Endothelial cell of umbilical vein (primary cell): ENCODE data around the gene TBC1D8. TPM values are rescaled to one million over a fixed set of nuclear protein-coding genes. Genes with fewer than 3 reads are reported as not detected.

Experiments
- BruUV-seq: library from RNA; stranded (reverse); fragments of 400-500 nt; replicated peaks from 2 replicates; lab custom pipeline; 2021; lab: Mats Ljungman, UMichigan
- CTCF ChIA-PET: fragments of 300-600, 350-600 bp; sonication (Branson Sonifier 250); formaldehyde crosslinking; loops from one replicate; lab custom pipeline; 2021; ENCODE audit warnings: antibody characterized with exemption, inconsistent platforms; lab: Charles Lee
- POLR2A ChIA-PET: fragments of 300-600, 350-600 bp; sonication (Branson Sonifier 250); formaldehyde crosslinking; loops from one replicate; lab custom pipeline; 2021; ENCODE audit warnings: antibody characterized with exemption, inconsistent platforms; lab: Charles Lee
- DNase-seq: peaks from one replicate; pipeline ENCODE4 v3.0.0-alpha.2; 2011; ENCODE audit warnings: low read depth, low spot score
- FAIRE-seq: peaks from 2 replicates; lab custom pipeline; 2011; peaks lifted over from hg19 to GRCh38; lab: Jason Lieb, UNC
- H2AFZ ChIP-seq: 2 replicates; pipeline ENCODE4 v1.6.0; 2012; ENCODE audit warnings: low read depth, low read length, control low read depth, inconsistent platforms
- H3K27ac ChIP-seq: 2 replicates; pipeline ENCODE4 v1.5.1; 2011; ENCODE audit warnings: low read depth, mild to moderate bottlenecking, control low read depth, low read length, moderate library complexity; ENCODE audit not compliant: insufficient read depth
- H3K27me3 ChIP-seq, 2 experiments: 2 replicates each; pipeline versions ENCODE4 v1.6.0 to v1.6.1; 2011; ENCODE audit warnings: low read length in 2 of 2, mixed read lengths in 1 of 2; ENCODE audit not compliant: control insufficient read depth in 2 of 2, insufficient read depth in 2 of 2
- H3K36me3 ChIP-seq, 2 experiments: 2 replicates in 1 of 2; 3 replicates in 1 of 2; pipeline ENCODE4 v1.5.1; 2011; ENCODE audit warnings: low read length in 2 of 2, mild to moderate bottlenecking in 1 of 2, moderate library complexity in 1 of 2; ENCODE audit not compliant: control insufficient read depth in 2 of 2, insufficient read depth in 2 of 2; ENCODE audit errors: extremely low read depth in 1 of 2
- H3K4me1 ChIP-seq: 3 replicates; pipeline ENCODE4 v1.5.1; 2011; ENCODE audit warnings: mild to moderate bottlenecking, low read length; ENCODE audit not compliant: control insufficient read depth, insufficient read depth; ENCODE audit errors: extremely low read depth
- H3K4me2 ChIP-seq: 2 replicates; pipeline ENCODE4 v1.6.1; 2011; ENCODE audit warnings: low read length, control low read depth, mixed read lengths; ENCODE audit not compliant: insufficient read depth
- H3K4me3 ChIP-seq, 3 experiments: fragments of 200-600 bp in 1 of 3; sonication (generic), shearing (Covaris generic) in 1 of 3; replicated peaks in 1 of 3; 2 replicates each; pipeline ENCODE4 v1.5.1; 2011 to 2016; ENCODE audit warnings: control low read depth in 3 of 3, low read length in 3 of 3, mild to moderate bottlenecking in 2 of 3, inconsistent platforms in 1 of 3, low read depth in 1 of 3, moderate library complexity in 1 of 3; ENCODE audit not compliant: insufficient read depth in 1 of 3
- H3K79me2 ChIP-seq: 2 replicates; pipeline ENCODE4 v1.6.0; 2012; ENCODE audit warnings: low read length, inconsistent platforms; ENCODE audit not compliant: control insufficient read depth, insufficient read depth
- H3K9ac ChIP-seq: replicated peaks from 2 replicates; pipeline ENCODE3; 2011; ENCODE audit warnings: low read length, control low read depth; ENCODE audit not compliant: insufficient read depth; ENCODE audit errors: extremely low read depth
- H3K9me1 ChIP-seq: replicated peaks from 3 replicates; pipeline ENCODE4 v1.6.0; 2011; ENCODE audit warnings: mild to moderate bottlenecking, low read length; ENCODE audit not compliant: control insufficient read depth, insufficient read depth; ENCODE audit errors: extremely low read depth
- H3K9me3 ChIP-seq: replicated peaks from 2 replicates; pipeline ENCODE4 v1.5.1; 2012; ENCODE audit warnings: low read length, inconsistent platforms; ENCODE audit not compliant: control insufficient read depth, insufficient read depth
- H4K20me1 ChIP-seq: replicated peaks from 2 replicates; pipeline ENCODE3; 2011; ENCODE audit warnings: mild to moderate bottlenecking, low read length; ENCODE audit not compliant: control insufficient read depth, insufficient read depth; ENCODE audit errors: extremely low read depth
- CTCF ChIP-seq, 2 donors: IDR thresholded peaks; 1 replicate in 1 of 2; 2 replicates in 1 of 2; pipeline ENCODE4 v1.5.1; 2011; ENCODE audit warnings: low read length in 2 of 2, mild to moderate bottlenecking in 2 of 2, moderate library complexity in 2 of 2, control low read depth in 1 of 2, inconsistent platforms in 1 of 2, low read depth in 1 of 2; ENCODE audit not compliant: insufficient read depth in 1 of 2; ENCODE audit errors: extremely low read depth in 1 of 2
- JUN ChIP-seq: IDR thresholded peaks from 2 replicates; pipeline ENCODE4 v1.6.1; 2011; ENCODE audit warnings: borderline replicate concordance, low read depth; ENCODE audit not compliant: insufficient read length, insufficient read depth
- POLR2AphosphoS5 ChIP-seq: IDR thresholded peaks from 2 replicates; pipeline ENCODE4 v1.6.1; 2012; ENCODE audit warnings: low read depth, mild to moderate bottlenecking, control low read depth, low read length, moderate library complexity; ENCODE audit not compliant: insufficient read depth
- dilution Hi-C: fragments of 300-500 bp; cut with MboI; formaldehyde crosslinking; loops from one replicate; pipeline ENCODE4 v1.15.0; 2019; ENCODE audit warnings: low sequenced_read_pairs; ENCODE audit not compliant: extremely low pct_ligation_motif_present
- intact Hi-C: fragments of 100-400 bp; cut with micrococcal nuclease; formaldehyde crosslinking; loops from one replicate; pipeline ENCODE4 v1.10.0; 2022
- polyA plus RNA-seq, 4 experiments: library from polyadenylated mRNA; depleted of rRNA in 3 of 4; stranded (reverse) in 3 of 4; unstranded in 1 of 4; fragments of >200 nt; gene quantifications; 2 replicates each; pipeline versions ENCODE4 v1.2.1 to v1.2.3, GENCODE V29; 2011 to 2012; ENCODE audit warnings: missing spikeins in 1 of 4
- total RNA-seq: library from RNA; stranded (reverse); gene quantifications from 2 replicates; pipeline ENCODE4 v1.2.3, GENCODE V29; 2021

TBC1D8 gene
- total and polyA plus RNA-seq, 2 donors (not counting 3 experiments of a cell fraction or from before 2014, with no cell fraction given): 28.5 to 32.1 TPM

DNA sequence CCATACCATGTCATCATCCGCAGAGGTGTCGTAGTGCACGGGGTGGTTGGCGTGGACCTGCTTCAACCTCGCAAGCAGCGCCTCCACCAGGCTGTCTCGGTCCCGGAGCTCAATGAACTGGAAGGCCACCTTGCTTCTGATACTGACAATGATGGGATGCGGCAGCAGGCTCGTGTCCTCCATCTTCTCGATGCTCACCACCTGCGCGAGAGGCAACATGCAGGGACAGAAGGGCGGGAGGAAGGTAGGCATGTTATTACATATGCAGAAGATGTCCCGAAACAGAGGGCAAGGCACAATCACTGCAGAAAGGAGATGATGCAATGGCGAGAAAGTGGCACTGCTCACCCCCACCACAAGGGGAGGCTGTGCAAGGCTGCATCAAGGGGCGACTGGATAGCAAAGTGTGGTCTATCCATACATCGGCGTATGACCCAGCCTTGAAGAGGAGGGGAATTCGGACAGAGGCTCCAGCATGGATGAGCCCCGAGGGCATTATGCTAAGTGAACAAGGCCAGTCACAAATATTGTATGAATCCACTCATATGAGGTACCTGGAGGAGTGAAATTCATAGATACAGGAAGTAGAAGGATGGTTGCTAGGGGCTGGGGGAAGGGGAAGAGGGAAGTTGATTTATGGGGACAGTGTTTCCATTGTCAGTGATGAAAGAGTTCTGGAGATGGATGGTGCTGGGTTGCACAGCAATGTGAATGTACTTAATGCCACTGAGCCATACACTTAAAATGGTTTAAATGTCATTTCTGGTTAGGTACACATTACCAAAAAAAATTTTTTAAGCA, 112.5 kb downstream of the TBC1D8 start:
- intact Hi-C loops (no loop called here), dilution Hi-C loops (loop anchor here (25.0 kb wide), 1 partner anchor 174 kb away; no protein-coding TSS in a partner anchor)
- no peaks in the 10 kb centered on the region for H4K20me1 ChIP-seq
- H3K27me3 ChIP-seq: no peaks in the 10 kb centered on the region
- H3K9me1 ChIP-seq: no peaks in the 10 kb centered on the region
- ChIA-PET POLR2A (no interaction called here), CTCF (interaction anchor here (1.0 to 5.5 kb wide), 7 partner anchors 8 to 166 kb away, joined by 3 to 210 read pairs (median 5); partner anchors contain the start of gene TBC1D8)
- no peak overlapping the region for H3K27ac ChIP-seq
- H2AFZ ChIP-seq: no peak overlapping the region
- no peaks in the 10 kb centered on the region for H3K9me3 ChIP-seq
- peaks cover 14 to 19% of the 10 kb centered on the region in 2 experiments for H3K36me3 ChIP-seq
- FAIRE-seq (no peak), DNase-seq (peak; percentile 29)
- no peak overlapping the region for H3K9ac ChIP-seq
- no peaks in the 10 kb centered on the region for H3K79me2 ChIP-seq
- H3K4me3 ChIP-seq: no peak overlapping the region
- H3K4me1 ChIP-seq: no peaks in the 10 kb centered on the region
- H3K4me2 ChIP-seq: no peak overlapping the region
- no TSS peak for BruUV-seq
- TF ChIP-seq CTCF (IDR thresholded peaks at IDR 0.05; ENCODE audit: extremely low read depth in 1 of 2, insufficient read depth in 1 of 2, low read depth in 1 of 2, low read length in 2 of 2) (peak; percentile 58 to 70), POLR2AphosphoS5 (no peak), JUN (no peak)
